ENCODE data around the gene TRIM33.

DNA sequence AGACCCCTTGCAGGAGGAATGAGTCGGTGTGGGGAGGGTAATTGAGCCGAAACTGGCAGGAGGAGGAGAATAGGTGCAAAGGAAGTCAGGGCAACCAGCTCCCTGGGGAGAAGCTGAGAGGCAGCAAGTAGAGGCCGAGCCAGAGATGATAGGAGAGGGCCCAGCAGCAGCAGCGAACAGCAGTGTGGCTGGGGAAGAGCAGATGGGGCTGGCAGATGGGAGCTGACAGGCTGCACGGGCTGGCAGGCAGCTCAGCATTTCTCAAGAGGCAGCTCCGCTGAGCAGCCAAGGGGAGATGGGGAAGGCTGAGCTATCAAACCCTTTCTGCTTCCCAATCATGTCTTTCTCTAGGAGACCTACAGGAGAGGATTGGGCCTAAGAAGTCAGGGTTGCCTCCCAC, 158.2 kb downstream of the TRIM33 start:
- TF ChIP-seq CTCF (IDR thresholded peaks at IDR 0.05) (no peak), POLR2A (IDR thresholded peaks at IDR 0.05) (no peak)

Data from Peyer's patch (tissue), 4 donors.